B cell (primary cell): ENCODE measurements around the gene RNF213. TPM values are rescaled to one million over a fixed set of nuclear protein-coding genes. Genes with fewer than 3 reads are reported as not detected.

Experiments
- ATAC-seq: fragments of 200-7000 bp; cut with Tn5 transposase; one replicate; pipeline ENCODE4 v1.10.0; 2021; ENCODE audit warnings: low read depth, mild to moderate bottlenecking, moderate number of reproducible peaks, moderate library complexity
- CTCF ChIA-PET: fragments of 350-600 bp; sonication (Branson Sonifier 250); formaldehyde crosslinking; loops from one replicate; lab custom pipeline; 2021; ENCODE audit warnings: antibody characterized with exemption, inconsistent platforms; lab: Charles Lee
- POLR2A ChIA-PET: fragments of 350-600 bp; sonication (Branson Sonifier 250); formaldehyde crosslinking; loops from one replicate; lab custom pipeline; 2021; ENCODE audit warnings: antibody characterized with exemption; lab: Charles Lee
- DNase-seq: peaks from one replicate; pipeline ENCODE4 v3.0.0; 2013
- H2AFZ ChIP-seq: 2 replicates; pipeline ENCODE4 v1.6.1; 2012; ENCODE audit warnings: mild to moderate bottlenecking, low read depth, low read length; ENCODE audit not compliant: insufficient read depth, poor library complexity, severe bottlenecking
- H3K27ac ChIP-seq, 2 donors: 1 replicate in 1 of 2; 2 replicates in 1 of 2; pipeline ENCODE4 v1.5.1; 2012 to 2013; ENCODE audit warnings: low read length in 2 of 2, mild to moderate bottlenecking in 2 of 2, moderate library complexity in 1 of 2
- H3K27me3 ChIP-seq, 4 experiments: fragments of 200-600 bp in 1 of 4; sonication (generic) in 1 of 4; replicated peaks in 1 of 4; 1 replicate in 2 of 4; 2 replicates in 2 of 4; pipeline versions ENCODE4 v1.6.1 to v1.7.0; 2013 to 2016; ENCODE audit warnings: low read length in 3 of 4, mild to moderate bottlenecking in 2 of 4, mixed read lengths in 1 of 4, moderate library complexity in 1 of 4; ENCODE audit not compliant: insufficient read depth in 4 of 4, control insufficient read depth in 3 of 4; ENCODE audit errors: control extremely low read depth in 1 of 4
- H3K36me3 ChIP-seq, 2 experiments: replicated peaks in 1 of 2; 1 replicate in 1 of 2; 2 replicates in 1 of 2; pipeline versions ENCODE4 v1.6.1 to v1.7.1; 2013; ENCODE audit warnings: low read length in 1 of 2; ENCODE audit not compliant: insufficient read depth in 2 of 2, control insufficient read depth in 1 of 2; ENCODE audit errors: control extremely low read depth in 1 of 2, extremely low read depth in 1 of 2
- H3K4me1 ChIP-seq, 2 donors: fragments of 200-600 bp in 1 of 2; sonication (generic) in 1 of 2; 1 replicate in 1 of 2; 2 replicates in 1 of 2; pipeline versions ENCODE4 v1.5.1 to v1.6.1; 2013 to 2017; ENCODE audit warnings: low read length in 2 of 2; ENCODE audit not compliant: control insufficient read depth in 2 of 2, insufficient read depth in 2 of 2
- H3K4me2 ChIP-seq: replicated peaks from 2 replicates; pipeline ENCODE3; 2012; ENCODE audit warnings: mild to moderate bottlenecking, low read depth, low read length; ENCODE audit not compliant: poor library complexity, severe bottlenecking
- H3K4me3 ChIP-seq, 5 experiments: fragments of 200-600 bp in 1 of 5; sonication (generic) in 1 of 5; 1 replicate in 3 of 5; 2 replicates in 2 of 5; pipeline versions ENCODE4 v1.5.1 to v1.7.0; 2011 to 2016; ENCODE audit warnings: low read length in 4 of 5, mild to moderate bottlenecking in 4 of 5, low read depth in 2 of 5, control low read depth in 1 of 5, moderate library complexity in 1 of 5; ENCODE audit not compliant: insufficient read depth in 1 of 5; ENCODE audit errors: control extremely low read depth in 1 of 5, extremely low read depth in 1 of 5
- H3K79me2 ChIP-seq: fragments of 200-600 bp; sonication (generic); one replicate; pipeline ENCODE4 v1.6.0; 2016; ENCODE audit warnings: low read length; ENCODE audit not compliant: control insufficient read depth, insufficient read depth
- H3K9ac ChIP-seq: fragments of 200-600 bp; sonication (generic); 2 replicates; pipeline ENCODE4 v1.6.1; 2017; ENCODE audit warnings: mild to moderate bottlenecking, low read length, moderate library complexity
- H3K9me3 ChIP-seq, 3 donors: one replicate each; pipeline versions ENCODE4 v1.6.1 to v1.7.1; 2013; ENCODE audit warnings: low read length in 2 of 3; ENCODE audit not compliant: control insufficient read depth in 2 of 3, insufficient read depth in 1 of 3; ENCODE audit errors: control extremely low read depth in 1 of 3
- H4K20me1 ChIP-seq: 2 replicates; pipeline ENCODE4 v1.6.0; 2012; ENCODE audit warnings: mild to moderate bottlenecking, low read length; ENCODE audit not compliant: insufficient read depth, control insufficient read depth, poor library complexity, severe bottlenecking
- H3K27ac Mint-ChIP-seq: one replicate; pipeline ENCODE4 v1.8.0; 2021; ENCODE audit warnings: mixed read lengths
- H3K27me3 Mint-ChIP-seq: one replicate; pipeline ENCODE4 v1.8.0; 2021; ENCODE audit warnings: mixed read lengths
- H3K4me1 Mint-ChIP-seq: one replicate; pipeline ENCODE4 v1.8.0; 2021; ENCODE audit warnings: mixed read lengths
- H3K4me3 Mint-ChIP-seq: one replicate; pipeline ENCODE4 v1.8.0; 2021; ENCODE audit warnings: mixed read lengths
- H3K9me3 Mint-ChIP-seq: one replicate; pipeline ENCODE4 v1.8.0; 2022; ENCODE audit warnings: mixed read lengths; ENCODE audit not compliant: insufficient read depth
- CTCF ChIP-seq: fragments of 200-600 bp; IDR thresholded peaks from one replicate; pipeline ENCODE4 v1.8.0; 2022; ENCODE audit warnings: antibody characterized with exemption, mild to moderate bottlenecking
- EZH2 ChIP-seq: IDR thresholded peaks from 2 replicates; pipeline ENCODE4 v1.6.1; 2012; ENCODE audit warnings: borderline replicate concordance, low read depth, mild to moderate bottlenecking, moderate library complexity, low read length; ENCODE audit not compliant: insufficient read depth, poor library complexity, severe bottlenecking
- WGBS: methylation state at CpG from one replicate; pipeline ENCODE4 v1.1.5; 2013; ENCODE audit warnings: missing lambda C conversion rate; ENCODE audit not compliant: insufficient coverage; 5-methylcytosine and 5-hydroxymethylcytosine counted together
- intact Hi-C: fragments of 100-400 bp; cut with micrococcal nuclease; formaldehyde crosslinking; loops from one replicate; pipeline ENCODE4 v1.10.0; 2022
- polyA plus RNA-seq: library from polyadenylated mRNA; depleted of rRNA; stranded (reverse); fragments of >200 nt; gene quantifications from 2 replicates; pipeline ENCODE4 v1.2.3, GENCODE V29; 2012
- total RNA-seq, 2 donors: library from RNA; stranded (reverse); fragments of 120-200 nt in 1 of 2; gene quantifications; 1 replicate in 1 of 2; 2 replicates in 1 of 2; pipeline versions ENCODE4 v1.2.3 to v1.2.4, GENCODE V29; 2013 to 2022

The RNF213 gene
- total and polyA plus RNA-seq, 2 donors (not counting 1 experiment from before 2014, with no cell fraction given), result 121 to 287 TPM

GRCh38 chr17:80345321-80345720, 84.7 kb downstream of the RNF213 start:
- H3K9ac ChIP-seq, result no peak overlapping the region
- no peak for DNase-seq
- H2AFZ ChIP-seq, result no peak overlapping the region
- H4K20me1 ChIP-seq, result peaks cover 44% of the 10 kb centered on the region
- no peaks in the 10 kb centered on the region for H3K27me3 ChIP-seq
- Mint-ChIP-seq H3K27ac (no peak overlapping the region), H3K4me3 (no peak overlapping the region), H3K27me3 (no peaks in the 10 kb centered on the region), H3K4me1 (no peaks in the 10 kb centered on the region), H3K9me3 (no peaks in the 10 kb centered on the region)
- no peak for TF ChIP-seq CTCF
- TF ChIP-seq EZH2, result no peak
- H3K79me2 ChIP-seq, result peaks cover 27% of the 10 kb centered on the region
- no peak overlapping the region for H3K4me2 ChIP-seq
- H3K4me3 ChIP-seq, result no peak overlapping the region
- intact Hi-C loops, result no loop called here
- no peak overlapping the region for H3K27ac ChIP-seq
- ChIA-PET POLR2A (no interaction called here), CTCF (no interaction called here)
- no peak for ATAC-seq
- H3K36me3 ChIP-seq, result peaks cover 2 to 87% of the 10 kb centered on the region in 2 experiments
- WGBS, result 97% methylated on average over 15 of the region's 15 CpGs
- H3K9me3 ChIP-seq, result no peaks in the 10 kb centered on the region
- H3K4me1 ChIP-seq, result no peaks in the 10 kb centered on the region

- DNase-seq (no peak), ATAC-seq (no peak)
- ChIA-PET POLR2A (no interaction called here), CTCF (no interaction called here)
- Histone ChIP-seq H3K4me3 (no peak overlapping the region), H3K27me3 (no peaks in the 10 kb centered on the region), H3K79me2 (peaks cover 27% of the 10 kb centered on the region), H3K9ac (no peak overlapping the region), H3K36me3 (peaks cover 2 to 92% of the 10 kb centered on the region in 2 experiments), H2AFZ (no peak overlapping the region), H3K27ac (no peak overlapping the region), H4K20me1 (peaks cover 48% of the 10 kb centered on the region), H3K9me3 (no peaks in the 10 kb centered on the region), H3K4me1 (no peaks in the 10 kb centered on the region), H3K4me2 (no peak overlapping the region)
- no peaks in the 10 kb centered on the region for H3K4me1 Mint-ChIP-seq
- no peak overlapping the region for H3K4me3 Mint-ChIP-seq
- TF ChIP-seq EZH2 (no peak), CTCF (no peak)
- 99% methylated on average over 27 of the region's 27 CpGs for WGBS
- no peaks in the 10 kb centered on the region for H3K27me3 Mint-ChIP-seq
- H3K27ac Mint-ChIP-seq, result no peak overlapping the region
- no peaks in the 10 kb centered on the region for H3K9me3 Mint-ChIP-seq
- intact Hi-C loops, result no loop called here
These were observed 85.3 kb downstream of the RNF213 start for GRCh38 chr17:80345841-80346497.
